HL-60 (cell line): ENCODE measurements around the gene NEURL1.

Experiments used
- DNase-seq, 2 experiments: peaks; one replicate each; pipeline ENCODE4 v3.0.0-alpha.2; 2010 to 2020; ENCODE audit warnings: low read depth in 1 of 2, low spot score in 1 of 2
- H3K27ac ChIP-seq: fragments of 250-450 bp; sonication (Bioruptor Pico); replicated peaks from 2 replicates; pipeline ENCODE4 v1.5.1; 2020; ENCODE audit warnings: mild to moderate bottlenecking, moderate library complexity
- H3K27me3 ChIP-seq: fragments of 250-450 bp; sonication (Bioruptor Pico); 2 replicates; pipeline ENCODE4 v1.5.1; 2021; ENCODE audit warnings: mild to moderate bottlenecking, moderate library complexity; ENCODE audit not compliant: insufficient read depth, poor library complexity, severe bottlenecking
- H3K4me3 ChIP-seq: replicated peaks from 2 replicates; pipeline ENCODE4 v1.5.1; 2011; ENCODE audit warnings: mild to moderate bottlenecking, control low read depth, low read length; ENCODE audit not compliant: insufficient read depth
- CTCF ChIP-seq: IDR thresholded peaks from one replicate; pipeline ENCODE4 v1.5.1; 2011; ENCODE audit warnings: low read length, control low read depth, inconsistent platforms; ENCODE audit not compliant: insufficient read depth
- GABPA ChIP-seq: IDR thresholded peaks from 2 replicates; pipeline ENCODE4 v1.6.1; 2012; ENCODE audit warnings: low read depth
- POLR2AphosphoS5 ChIP-seq: IDR thresholded peaks from 2 replicates; pipeline ENCODE4 v1.6.1; 2012; ENCODE audit warnings: low read depth
- REST ChIP-seq: IDR thresholded peaks from 2 replicates; pipeline ENCODE4 v1.6.1; 2012; ENCODE audit warnings: low read depth; ENCODE audit not compliant: insufficient replicate concordance
- SPI1 ChIP-seq: IDR thresholded peaks from 2 replicates; pipeline ENCODE4 v1.6.1; 2012; ENCODE audit warnings: low read depth, mild to moderate bottlenecking, borderline replicate concordance
- long read RNA-seq: library from polyadenylated mRNA; unstranded; transcript quantifications from one replicate; pipeline ENCODE4 v2.0.0, GENCODE V29; 2020

Gene NEURL1, protein sequence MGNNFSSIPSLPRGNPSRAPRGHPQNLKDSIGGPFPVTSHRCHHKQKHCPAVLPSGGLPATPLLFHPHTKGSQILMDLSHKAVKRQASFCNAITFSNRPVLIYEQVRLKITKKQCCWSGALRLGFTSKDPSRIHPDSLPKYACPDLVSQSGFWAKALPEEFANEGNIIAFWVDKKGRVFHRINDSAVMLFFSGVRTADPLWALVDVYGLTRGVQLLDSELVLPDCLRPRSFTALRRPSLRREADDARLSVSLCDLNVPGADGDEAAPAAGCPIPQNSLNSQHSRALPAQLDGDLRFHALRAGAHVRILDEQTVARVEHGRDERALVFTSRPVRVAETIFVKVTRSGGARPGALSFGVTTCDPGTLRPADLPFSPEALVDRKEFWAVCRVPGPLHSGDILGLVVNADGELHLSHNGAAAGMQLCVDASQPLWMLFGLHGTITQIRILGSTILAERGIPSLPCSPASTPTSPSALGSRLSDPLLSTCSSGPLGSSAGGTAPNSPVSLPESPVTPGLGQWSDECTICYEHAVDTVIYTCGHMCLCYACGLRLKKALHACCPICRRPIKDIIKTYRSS
- long read RNA-seq, partial matches to known transcripts: 0 of 1 reads
- long read RNA-seq, other reads (novel, unspliced or antisense): 1 of 1 reads

DNA sequence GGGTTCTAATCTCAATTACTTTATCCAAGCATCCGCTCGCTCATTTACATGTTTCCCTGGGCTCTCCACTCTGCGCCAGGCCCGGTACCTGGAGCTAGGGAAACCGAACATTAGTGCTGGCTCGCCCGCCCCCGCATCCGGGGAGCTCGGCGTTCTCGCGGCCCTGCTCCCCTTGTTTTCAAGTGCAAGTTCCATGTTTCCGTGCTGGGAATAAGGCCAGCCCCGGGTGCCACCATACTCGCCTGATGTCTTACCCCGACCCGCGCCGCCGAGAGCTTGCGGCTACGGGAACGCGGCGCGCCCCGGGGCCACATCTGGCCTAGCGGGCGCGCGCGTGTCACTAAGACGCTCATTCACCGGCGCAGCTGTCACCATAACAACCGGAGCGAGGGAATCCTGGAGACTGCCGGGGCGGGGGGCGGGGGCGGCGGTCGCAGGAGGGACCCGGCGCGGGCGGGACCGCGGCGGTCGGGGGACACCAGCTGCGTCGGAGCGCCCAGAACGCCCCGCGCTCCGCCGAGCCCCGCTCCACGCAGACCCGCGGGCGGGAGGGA is at the start of gene NEURL1:
NEURL1 (plus strand) TSS at position 344 of the 554 bp plus-strand sequence. CDS start 683 bp downstream, outside the sequence.
- no peak for DNase-seq
- Histone ChIP-seq H3K27ac (no peak within 1 kb of the TSS), H3K4me3 (peak within 1 kb of the TSS; percentile 37), H3K27me3 (peaks cover 36% of the 10 kb centered on the region)
- no peak for TF ChIP-seq REST

- no peak for TF ChIP-seq SPI1
- TF ChIP-seq CTCF: no peak
- TF ChIP-seq GABPA: no peak
- no peak for TF ChIP-seq REST
- TF ChIP-seq POLR2AphosphoS5: no peak
- H3K27me3 ChIP-seq: no peaks in the 10 kb centered on the region
- H3K27ac ChIP-seq: no peak overlapping the region
- DNase-seq: no peak
- H3K4me3 ChIP-seq: no peak overlapping the region
These were observed 49.0 kb upstream of the NEURL1 start for GRCh38 chr10:103444478-103444877.

DNA sequence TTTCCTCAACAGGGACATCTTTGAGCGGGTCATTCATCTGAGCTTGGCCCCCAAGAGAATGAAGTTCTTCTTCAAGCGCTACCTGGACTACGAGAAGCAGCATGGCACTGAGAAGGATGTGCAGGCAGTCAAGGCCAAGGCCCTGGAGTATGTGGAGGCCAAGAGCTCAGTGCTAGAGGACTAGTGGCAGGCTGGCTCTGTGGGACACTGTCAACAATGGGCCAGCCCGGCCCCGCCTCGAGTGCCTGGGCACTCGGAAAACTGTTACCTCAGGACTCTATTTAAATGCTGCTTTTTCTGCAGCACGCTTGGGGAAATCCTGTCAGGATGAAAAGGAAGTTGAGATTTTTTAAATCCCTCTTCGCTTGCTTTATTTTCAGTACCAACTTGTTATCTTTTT is 48.1 kb upstream of the NEURL1 start:
- H3K27me3 ChIP-seq: no peaks in the 10 kb centered on the region
- TF ChIP-seq SPI1 (no peak), REST (no peak), GABPA (no peak), CTCF (no peak), POLR2AphosphoS5 (no peak)
- no peak overlapping the region for H3K4me3 ChIP-seq
- DNase-seq: no peak
- no peak overlapping the region for H3K27ac ChIP-seq
